ENCODE measurements around the gene ST6GAL2.

DNA sequence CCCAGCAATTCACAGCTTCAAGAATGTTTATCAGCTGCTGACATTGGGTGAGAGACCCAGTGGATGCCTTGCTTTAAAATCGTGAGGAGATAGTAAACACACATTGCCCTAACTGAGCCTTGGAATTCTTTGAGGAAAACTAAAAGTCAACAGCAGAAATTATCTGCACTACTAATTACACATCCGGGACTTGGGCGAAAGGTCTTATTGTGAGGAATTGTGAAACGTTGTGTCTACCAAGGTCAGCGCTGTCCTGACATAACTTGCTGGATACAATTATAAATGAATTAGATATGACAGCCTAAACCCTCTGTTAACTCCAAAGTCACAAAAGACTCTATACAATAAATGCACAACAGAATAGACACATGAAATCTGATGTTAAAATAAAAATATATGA lies 121.4 kb downstream of the ST6GAL2 start:
- TF ChIP-seq EZH2 (IDR thresholded peaks at IDR 0.05; ENCODE audit: low read depth): no peak
- TF ChIP-seq, protein P1, sequence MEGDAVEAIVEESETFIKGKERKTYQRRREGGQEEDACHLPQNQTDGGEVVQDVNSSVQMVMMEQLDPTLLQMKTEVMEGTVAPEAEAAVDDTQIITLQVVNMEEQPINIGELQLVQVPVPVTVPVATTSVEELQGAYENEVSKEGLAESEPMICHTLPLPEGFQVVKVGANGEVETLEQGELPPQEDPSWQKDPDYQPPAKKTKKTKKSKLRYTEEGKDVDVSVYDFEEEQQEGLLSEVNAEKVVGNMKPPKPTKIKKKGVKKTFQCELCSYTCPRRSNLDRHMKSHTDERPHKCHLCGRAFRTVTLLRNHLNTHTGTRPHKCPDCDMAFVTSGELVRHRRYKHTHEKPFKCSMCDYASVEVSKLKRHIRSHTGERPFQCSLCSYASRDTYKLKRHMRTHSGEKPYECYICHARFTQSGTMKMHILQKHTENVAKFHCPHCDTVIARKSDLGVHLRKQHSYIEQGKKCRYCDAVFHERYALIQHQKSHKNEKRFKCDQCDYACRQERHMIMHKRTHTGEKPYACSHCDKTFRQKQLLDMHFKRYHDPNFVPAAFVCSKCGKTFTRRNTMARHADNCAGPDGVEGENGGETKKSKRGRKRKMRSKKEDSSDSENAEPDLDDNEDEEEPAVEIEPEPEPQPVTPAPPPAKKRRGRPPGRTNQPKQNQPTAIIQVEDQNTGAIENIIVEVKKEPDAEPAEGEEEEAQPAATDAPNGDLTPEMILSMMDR (conservative IDR thresholded peaks at IDR 0.05): no peak
